ENCODE measurements around the gene CYSLTR2. TPM values are rescaled to one million over a fixed set of nuclear protein-coding genes. Genes with fewer than 3 reads are reported as not detected.

The CYSLTR2 gene
- total RNA-seq, 2 experiments from 2014 or later = 2.7 to 4.0 TPM

- Mint-ChIP-seq H3K9me3 (ENCODE audit: low read depth) (peaks cover 11% of the 10 kb centered on the region), H3K4me1 (no peaks in the 10 kb centered on the region), H3K36me3 (no peaks in the 10 kb centered on the region), H3K4me3 (no peak overlapping the region), H3K27ac (no peak overlapping the region), H3K27me3 (no peaks in the 10 kb centered on the region)
- CTCF ChIA-PET = no interaction called here
- no peak for ATAC-seq
- no peak for DNase-seq
These were observed 20.0 kb upstream of the CYSLTR2 start for GRCh38 chr13:48633700-48634099.

GRCh38 chr13:48634636-48635035 is 19.1 kb upstream of the CYSLTR2 start:
- H3K9me3 Mint-ChIP-seq (ENCODE audit: low read depth) = peaks cover 11% of the 10 kb centered on the region
- H3K27ac Mint-ChIP-seq = no peak overlapping the region
- no peak for ATAC-seq
- H3K36me3 Mint-ChIP-seq = no peaks in the 10 kb centered on the region
- H3K4me1 Mint-ChIP-seq = no peaks in the 10 kb centered on the region
- no peak overlapping the region for H3K4me3 Mint-ChIP-seq
- CTCF ChIA-PET = interaction anchor here (1.0 kb wide), 1 partner anchor 25 kb away, joined by 3 read pairs; no protein-coding TSS in a partner anchor
- no peak for DNase-seq
- no peaks in the 10 kb centered on the region for H3K27me3 Mint-ChIP-seq

DNA sequence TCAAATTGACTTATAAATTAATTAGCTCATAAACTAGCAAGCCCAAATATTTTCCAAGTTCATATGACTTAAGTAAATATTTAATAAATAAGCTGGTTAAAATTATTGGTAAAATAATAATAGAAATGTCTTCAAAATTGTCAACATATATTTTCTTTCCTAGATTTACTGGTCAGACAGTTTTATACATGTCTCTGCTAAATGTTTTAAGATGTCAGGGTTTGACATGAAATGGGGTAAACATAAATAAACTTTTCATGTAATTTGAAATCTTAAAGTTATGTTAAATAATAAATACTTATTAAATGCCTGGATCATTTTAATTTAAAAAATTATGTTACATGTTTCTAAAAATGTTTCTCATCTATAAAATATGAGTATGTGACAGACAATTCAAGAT is 18.3 kb upstream of the CYSLTR2 start:
- H3K36me3 Mint-ChIP-seq = no peaks in the 10 kb centered on the region
- no peak overlapping the region for H3K27ac Mint-ChIP-seq
- DNase-seq (no peak), ATAC-seq (no peak)
- H3K4me1 Mint-ChIP-seq = no peaks in the 10 kb centered on the region
- H3K27me3 Mint-ChIP-seq = no peaks in the 10 kb centered on the region
- H3K9me3 Mint-ChIP-seq (ENCODE audit: low read depth) = peaks cover 11% of the 10 kb centered on the region
- no peak overlapping the region for H3K4me3 Mint-ChIP-seq
- CTCF ChIA-PET = interaction anchor here (1.0 to 1.3 kb wide), 2 partner anchors 26 to 103 kb away, joined by 3 to 4 read pairs; no protein-coding TSS in a partner anchor

DNA sequence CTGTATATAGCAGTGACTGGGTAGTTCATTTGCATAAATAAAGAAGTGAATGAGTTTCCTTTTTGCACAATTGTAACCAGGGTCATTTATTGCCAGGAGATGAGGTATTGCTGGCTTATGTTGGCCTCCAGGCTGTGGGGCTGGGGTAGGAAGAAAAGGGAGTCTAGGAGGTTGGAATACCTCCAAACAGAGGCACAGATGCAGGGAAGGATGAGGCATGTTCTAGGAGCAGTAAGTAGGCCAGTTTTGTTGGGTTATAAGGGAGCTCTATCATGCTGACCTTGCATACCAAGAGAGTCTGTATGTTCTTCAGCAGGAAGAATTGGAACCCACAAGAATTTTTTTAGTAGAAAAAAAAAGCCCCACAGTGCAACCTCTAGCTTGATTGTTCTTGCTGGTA is 17.2 kb upstream of the CYSLTR2 start:
- H3K27me3 Mint-ChIP-seq = no peaks in the 10 kb centered on the region
- H3K36me3 Mint-ChIP-seq = no peaks in the 10 kb centered on the region
- no peaks in the 10 kb centered on the region for H3K4me1 Mint-ChIP-seq
- peaks cover 11% of the 10 kb centered on the region for H3K9me3 Mint-ChIP-seq (ENCODE audit: low read depth)
- CTCF ChIA-PET = no interaction called here
- DNase-seq (no peak), ATAC-seq (no peak)
- no peak overlapping the region for H3K27ac Mint-ChIP-seq
- H3K4me3 Mint-ChIP-seq = no peak overlapping the region

DNA sequence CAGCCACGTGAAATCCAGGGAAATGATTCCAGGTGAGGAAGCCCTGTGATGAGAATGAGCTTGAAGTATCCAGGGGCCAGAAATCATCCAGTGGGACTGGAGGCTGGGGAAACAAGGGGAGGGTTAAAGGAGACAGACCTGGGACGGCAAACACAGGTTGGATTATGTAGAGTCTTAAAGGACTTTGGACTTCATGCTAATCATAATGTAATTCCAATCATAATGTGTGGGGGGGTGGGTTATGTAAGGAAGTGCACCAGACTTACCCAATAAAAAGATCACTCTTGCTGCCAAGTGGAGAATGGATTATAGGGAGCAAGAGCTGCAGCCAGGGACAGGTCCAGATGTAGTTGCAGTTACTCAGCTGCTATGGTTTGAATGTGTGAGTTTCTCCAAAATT is 16.1 kb upstream of the CYSLTR2 start:
- ATAC-seq (no peak), DNase-seq (no peak)
- Mint-ChIP-seq H3K4me1 (no peaks in the 10 kb centered on the region), H3K4me3 (no peak overlapping the region), H3K27ac (no peak overlapping the region), H3K9me3 (ENCODE audit: low read depth) (peaks cover 11% of the 10 kb centered on the region), H3K27me3 (no peaks in the 10 kb centered on the region), H3K36me3 (no peaks in the 10 kb centered on the region)
- CTCF ChIA-PET = no interaction called here

GRCh38 chr13:48640767-48641166 is 13.0 kb upstream of the CYSLTR2 start:
- Mint-ChIP-seq H3K4me1 (no peaks in the 10 kb centered on the region), H3K9me3 (ENCODE audit: low read depth) (peaks cover 11% of the 10 kb centered on the region), H3K27me3 (no peaks in the 10 kb centered on the region), H3K36me3 (no peaks in the 10 kb centered on the region), H3K4me3 (no peak overlapping the region), H3K27ac (no peak overlapping the region)
- no peak for ATAC-seq
- DNase-seq = no peak
- CTCF ChIA-PET = interaction anchor here (1.4 kb wide), 1 partner anchor 61 kb away, joined by 3 read pairs; no protein-coding TSS in a partner anchor

DNA sequence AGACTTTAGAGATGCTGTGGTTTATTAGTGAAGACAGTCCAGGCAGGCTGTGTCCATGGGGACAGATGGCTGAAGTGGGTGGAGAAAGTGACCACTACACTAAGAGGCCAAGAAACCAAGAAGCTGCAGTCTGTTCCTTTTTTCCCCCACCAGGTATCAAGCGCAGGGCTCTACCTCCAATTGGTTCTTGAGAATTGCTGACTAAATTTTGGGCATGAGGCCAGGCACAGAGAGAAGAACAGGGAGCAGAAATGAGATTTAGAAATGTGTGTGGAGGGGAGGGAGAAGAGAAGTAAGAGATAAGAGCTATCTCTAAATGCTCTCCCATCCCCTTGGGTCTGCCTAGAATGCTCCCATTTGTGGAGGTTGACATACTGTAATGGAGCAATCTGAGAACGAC is 12.3 kb upstream of the CYSLTR2 start:
- Mint-ChIP-seq H3K9me3 (ENCODE audit: low read depth) (peaks cover 7% of the 10 kb centered on the region), H3K27me3 (no peaks in the 10 kb centered on the region), H3K36me3 (no peaks in the 10 kb centered on the region), H3K4me1 (no peaks in the 10 kb centered on the region), H3K27ac (no peak overlapping the region), H3K4me3 (no peak overlapping the region)
- ATAC-seq (no peak), DNase-seq (no peak)
- CTCF ChIA-PET = interaction anchor here (0.7 to 1.4 kb wide), 2 partner anchors 17 to 61 kb away, joined by 3 read pairs; no protein-coding TSS in a partner anchor

GRCh38 chr13:48642061-48642460 is 11.7 kb upstream of the CYSLTR2 start:
- Mint-ChIP-seq H3K27ac (no peak overlapping the region), H3K27me3 (no peaks in the 10 kb centered on the region), H3K4me3 (no peak overlapping the region), H3K9me3 (ENCODE audit: low read depth) (peaks cover 4% of the 10 kb centered on the region), H3K36me3 (no peaks in the 10 kb centered on the region), H3K4me1 (no peaks in the 10 kb centered on the region)
- CTCF ChIA-PET = no interaction called here
- DNase-seq (no peak), ATAC-seq (no peak)

GRCh38 chr13:48643159-48643558 is 10.6 kb upstream of the CYSLTR2 start:
- ATAC-seq (no peak), DNase-seq (no peak)
- H3K4me3 Mint-ChIP-seq = no peak overlapping the region
- H3K27ac Mint-ChIP-seq = no peak overlapping the region
- H3K36me3 Mint-ChIP-seq = no peaks in the 10 kb centered on the region
- H3K27me3 Mint-ChIP-seq = no peaks in the 10 kb centered on the region
- CTCF ChIA-PET = no interaction called here
- no peaks in the 10 kb centered on the region for H3K9me3 Mint-ChIP-seq (ENCODE audit: low read depth)
- no peaks in the 10 kb centered on the region for H3K4me1 Mint-ChIP-seq

GRCh38 chr13:48644141-48644540 is 9.6 kb upstream of the CYSLTR2 start:
- Mint-ChIP-seq H3K36me3 (no peaks in the 10 kb centered on the region), H3K27me3 (no peaks in the 10 kb centered on the region), H3K27ac (no peak overlapping the region), H3K4me3 (no peak overlapping the region), H3K4me1 (no peaks in the 10 kb centered on the region), H3K9me3 (ENCODE audit: low read depth) (no peaks in the 10 kb centered on the region)
- CTCF ChIA-PET = no interaction called here
- no peak for DNase-seq
- ATAC-seq = no peak

- DNase-seq (no peak), ATAC-seq (no peak)
- no peaks in the 10 kb centered on the region for H3K27me3 Mint-ChIP-seq
- no peaks in the 10 kb centered on the region for H3K36me3 Mint-ChIP-seq
- H3K27ac Mint-ChIP-seq = no peak overlapping the region
- H3K9me3 Mint-ChIP-seq (ENCODE audit: low read depth) = no peaks in the 10 kb centered on the region
- no peak overlapping the region for H3K4me3 Mint-ChIP-seq
- CTCF ChIA-PET = no interaction called here
- H3K4me1 Mint-ChIP-seq = no peaks in the 10 kb centered on the region
These were observed 8.8 kb upstream of the CYSLTR2 start for GRCh38 chr13:48644951-48645350.

GRCh38 chr13:48645845-48646244 is 7.9 kb upstream of the CYSLTR2 start:
- CTCF ChIA-PET = no interaction called here
- ATAC-seq = no peak
- H3K36me3 Mint-ChIP-seq = no peaks in the 10 kb centered on the region

GRCh38 chr13:48646791-48647190 is 6.9 kb upstream of the CYSLTR2 start:
- no peak overlapping the region for H3K4me3 Mint-ChIP-seq
- ATAC-seq (no peak), DNase-seq (no peak)
- H3K9me3 Mint-ChIP-seq (ENCODE audit: low read depth) = no peaks in the 10 kb centered on the region
- H3K27me3 Mint-ChIP-seq = no peaks in the 10 kb centered on the region
- H3K36me3 Mint-ChIP-seq = no peaks in the 10 kb centered on the region
- CTCF ChIA-PET = interaction anchor here (0.7 kb wide), 1 partner anchor 122 kb away, joined by 3 read pairs; no protein-coding TSS in a partner anchor
- H3K27ac Mint-ChIP-seq = no peak overlapping the region
- no peaks in the 10 kb centered on the region for H3K4me1 Mint-ChIP-seq

More at GRCh38 chr13:48645845-48646244, 7.9 kb upstream of the CYSLTR2 start:
- Mint-ChIP-seq H3K27ac (no peak overlapping the region), H3K27me3 (no peaks in the 10 kb centered on the region), H3K9me3 (ENCODE audit: low read depth) (no peaks in the 10 kb centered on the region), H3K4me1 (no peaks in the 10 kb centered on the region), H3K4me3 (no peak overlapping the region)
- DNase-seq = no peak

GRCh38 chr13:48647625-48648024 is 6.1 kb upstream of the CYSLTR2 start:
- no peaks in the 10 kb centered on the region for H3K4me1 Mint-ChIP-seq
- H3K9me3 Mint-ChIP-seq (ENCODE audit: low read depth) = no peaks in the 10 kb centered on the region
- ATAC-seq (no peak), DNase-seq (no peak)
- no peak overlapping the region for H3K4me3 Mint-ChIP-seq
- no peaks in the 10 kb centered on the region for H3K36me3 Mint-ChIP-seq
- CTCF ChIA-PET = interaction anchor here (0.6 kb wide), 1 partner anchor 33 kb away, joined by 3 read pairs; no protein-coding TSS in a partner anchor
- H3K27ac Mint-ChIP-seq = no peak overlapping the region
- H3K27me3 Mint-ChIP-seq = no peaks in the 10 kb centered on the region

DNA sequence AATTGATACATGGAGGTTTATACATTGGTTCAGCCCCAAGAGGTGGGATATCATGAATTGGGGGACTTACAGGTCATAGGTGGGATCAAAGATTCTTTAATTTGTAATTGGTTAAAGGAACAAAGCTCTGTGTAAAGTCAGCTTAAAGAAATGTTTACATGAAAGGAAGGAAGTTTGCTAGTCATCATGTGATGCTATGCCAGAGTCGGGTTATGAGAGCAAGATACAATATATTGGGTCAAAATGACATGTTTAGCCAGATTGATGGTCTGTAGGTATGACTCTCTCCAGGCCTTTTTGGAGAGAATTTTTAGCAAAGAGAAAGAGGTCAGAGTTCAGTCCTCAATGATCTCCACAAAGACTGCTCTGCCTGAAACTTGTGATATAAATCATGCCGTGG is 5.3 kb upstream of the CYSLTR2 start:
- H3K4me1 Mint-ChIP-seq = peaks cover 8% of the 10 kb centered on the region
- CTCF ChIA-PET = no interaction called here
- ATAC-seq = no peak

More for the DNA sequence above, 5.3 kb upstream of the CYSLTR2 start:
- Mint-ChIP-seq H3K36me3 (no peaks in the 10 kb centered on the region), H3K27ac (no peak overlapping the region), H3K4me3 (no peak overlapping the region), H3K9me3 (ENCODE audit: low read depth) (no peaks in the 10 kb centered on the region), H3K27me3 (no peaks in the 10 kb centered on the region)
- no peak for DNase-seq

All from activated CD8-positive, alpha-beta memory T cell treated with anti-CD3 and anti-CD28 coated beads, Interleukin-2, amount 10 ng/mL, durations not matched to agents 7 days and 5 days (primary cell).